Parathyroid adenoma (tissue), 2 donors: Measurements from ENCODE around the gene SLC27A4.

ENCODE experiments used
- H2AFZ ChIP-seq: fragments of 300-600 bp; sonication (generic); one replicate; pipeline ENCODE4 v1.7.0; 2017; ENCODE audit warnings: antibody characterized with exemption, mild to moderate bottlenecking
- H3K27ac ChIP-seq: fragments of 300-600 bp; sonication (generic); one replicate; pipeline ENCODE4 v1.7.0; 2017
- H3K27me3 ChIP-seq: fragments of 300-600 bp; sonication (generic); one replicate; pipeline ENCODE4 v1.7.0; 2017; ENCODE audit warnings: low read length; ENCODE audit not compliant: control insufficient read depth, insufficient read depth
- H3K36me3 ChIP-seq: fragments of 300-600 bp; sonication (generic); one replicate; pipeline ENCODE4 v1.7.0; 2017; ENCODE audit warnings: low read length; ENCODE audit not compliant: control insufficient read depth, insufficient read depth
- H3K4me1 ChIP-seq: fragments of 300-600 bp; sonication (generic); one replicate; pipeline ENCODE4 v1.7.0; 2017; ENCODE audit warnings: control low read depth
- H3K4me2 ChIP-seq: fragments of 300-600 bp; sonication (generic); one replicate; pipeline ENCODE4 v1.7.0; 2017; ENCODE audit warnings: low read length
- H3K4me3 ChIP-seq: fragments of 300-600 bp; sonication (generic); one replicate; pipeline ENCODE4 v1.7.0; 2017; ENCODE audit warnings: low read depth, low read length
- H3K79me2 ChIP-seq: fragments of 300-600 bp; sonication (generic); one replicate; pipeline ENCODE4 v1.7.0; 2017; ENCODE audit warnings: control low read depth
- H3K9ac ChIP-seq: fragments of 300-600 bp; sonication (generic); one replicate; pipeline ENCODE4 v1.7.0; 2017; ENCODE audit warnings: mild to moderate bottlenecking
- H3K9me3 ChIP-seq: fragments of 300-600 bp; sonication (generic); one replicate; pipeline ENCODE4 v1.7.0; 2017; ENCODE audit warnings: low read length; ENCODE audit not compliant: control insufficient read depth
- CTCF ChIP-seq: fragments of 300-600 bp; sonication (generic); IDR thresholded peaks from one replicate; pipeline ENCODE4 v1.7.0; 2017; ENCODE audit warnings: antibody characterized with exemption, mild to moderate bottlenecking
- donor health status: primary hyperparathyroidism.

SLC27A4 gene

GRCh38 chr9:128365525-128365924 is 25.2 kb downstream of the SLC27A4 start:
- no peak for TF ChIP-seq CTCF
- Histone ChIP-seq H3K4me3 (no peak overlapping the region), H3K36me3 (no peaks in the 10 kb centered on the region), H3K79me2 (no peaks in the 10 kb centered on the region), H3K27me3 (no peaks in the 10 kb centered on the region), H2AFZ (peak overlapping the region; percentile 86), H3K4me2 (no peak overlapping the region), H3K9ac (no peak overlapping the region), H3K27ac (no peak overlapping the region), H3K9me3 (no peaks in the 10 kb centered on the region), H3K4me1 (no peaks in the 10 kb centered on the region)

GRCh38 chr9:128369024-128369706 is 28.8 kb downstream of the SLC27A4 start:
- H3K9ac ChIP-seq = no peak overlapping the region

GRCh38 chr9:128370367-128370751 is 30.0 kb downstream of the SLC27A4 start:
- H3K27ac ChIP-seq = peak overlapping the region; percentile 81
- no peaks in the 10 kb centered on the region for H3K36me3 ChIP-seq
- H3K79me2 ChIP-seq = peaks cover 5% of the 10 kb centered on the region
- peak overlapping the region; percentile 75 for H3K4me2 ChIP-seq
- H3K9me3 ChIP-seq = no peaks in the 10 kb centered on the region
- peaks cover 3% of the 10 kb centered on the region for H3K4me1 ChIP-seq
- no peak for TF ChIP-seq CTCF
- H3K4me3 ChIP-seq = peak overlapping the region; percentile 89
- peak overlapping the region; percentile 89 for H2AFZ ChIP-seq
- H3K9ac ChIP-seq = no peak overlapping the region
- no peaks in the 10 kb centered on the region for H3K27me3 ChIP-seq

More at GRCh38 chr9:128369024-128369706, 28.8 kb downstream of the SLC27A4 start:
- H3K79me2 ChIP-seq = peaks cover 2% of the 10 kb centered on the region
- no peak overlapping the region for H2AFZ ChIP-seq
- no peak for TF ChIP-seq CTCF
- no peaks in the 10 kb centered on the region for H3K36me3 ChIP-seq
- no peaks in the 10 kb centered on the region for H3K9me3 ChIP-seq
- H3K4me3 ChIP-seq = no peak overlapping the region
- H3K27me3 ChIP-seq = no peaks in the 10 kb centered on the region
- H3K27ac ChIP-seq = no peak overlapping the region
- peaks cover 3% of the 10 kb centered on the region for H3K4me1 ChIP-seq
- H3K4me2 ChIP-seq = no peak overlapping the region

- H3K36me3 ChIP-seq = no peaks in the 10 kb centered on the region
- peak within 1 kb of the TSS; percentile 75 for H3K4me2 ChIP-seq
- peaks cover 7% of the 10 kb centered on the region for H3K79me2 ChIP-seq
- no peaks in the 10 kb centered on the region for H3K27me3 ChIP-seq
- peaks cover 3% of the 10 kb centered on the region for H3K4me1 ChIP-seq
- peak within 1 kb of the TSS; percentile 67 for H3K9ac ChIP-seq
- peak within 1 kb of the TSS; percentile 81 for H3K27ac ChIP-seq
- peak within 1 kb of the TSS; percentile 89 for H2AFZ ChIP-seq
- peak within 1 kb of the TSS; percentile 89 for H3K4me3 ChIP-seq
- TF ChIP-seq CTCF = no peak
- H3K9me3 ChIP-seq = no peaks in the 10 kb centered on the region
Observed at GRCh38 chr9:128370752-128371629, 30.7 kb downstream of the SLC27A4 start, which contains the start of gene URM1. URM1 (plus strand) TSS chr9:128371374; CDS start chr9:128371381, 7 bp downstream.
